K562 (cell line): ENCODE results near the gene PGD. TPM values are rescaled to one million over a fixed set of nuclear protein-coding genes. Genes with fewer than 3 reads are reported as not detected.

Source experiments
- ATF1 ChIP-seq, 2 experiments: fragments of 450-650 bp in 1 of 2; IDR thresholded peaks; 2 replicates each; pipeline ENCODE4 v1.6.1; 2016; ENCODE audit warnings: missing compliant biosample characterization in 1 of 2, missing genetic modification characterization in 1 of 2
- CREM ChIP-seq: IDR thresholded peaks from 2 replicates; pipeline ENCODE4 v1.6.1; 2014; ENCODE audit warnings: antibody characterized with exemption, low read depth
- DEAF1 ChIP-seq: fragments of 450-650 bp; formaldehyde crosslinking; IDR thresholded peaks from 2 replicates; pipeline ENCODE4 v1.4.0; 2020; ENCODE audit warnings: mild to moderate bottlenecking, moderate library complexity
- ETV1 ChIP-seq: fragments of 450-650 bp; conservative IDR thresholded peaks from 2 replicates; pipeline ENCODE4 v1.6.1; 2016; ENCODE audit warnings: missing genetic modification characterization, control low read depth, low read depth, missing compliant biosample characterization
- GABPB2 ChIP-seq: fragments of 250-450 bp; sonication (Bioruptor Pico); conservative IDR thresholded peaks from 2 replicates; pipeline ENCODE4 v1.5.1; 2021; ENCODE audit warnings: mild to moderate bottlenecking
- MYC ChIP-seq, 2 experiments: fragments of 250-450 bp in 1 of 2; sonication (Bioruptor Pico) in 1 of 2; IDR thresholded peaks; 2 replicates each; pipeline versions ENCODE4 v1.5.1 to v1.6.1; 2012 to 2021; ENCODE audit warnings: low read depth in 2 of 2, borderline replicate concordance in 1 of 2, improper control_type of control experiment in 1 of 2, low read length in 1 of 2, mild to moderate bottlenecking in 1 of 2, moderate library complexity in 1 of 2
- NKRF ChIP-seq: fragments of 450-650 bp; IDR thresholded peaks from 2 replicates; pipeline ENCODE4 v1.6.1; 2016; ENCODE audit warnings: borderline replicate concordance
- NR3C1 ChIP-seq: sonication (generic); formaldehyde crosslinking; IDR thresholded peaks from 2 replicates; pipeline ENCODE4 v1.8.1; 2022; ENCODE audit warnings: missing genetic modification reagents
- POLR2A ChIP-seq: fragments of 450-650 bp; conservative IDR thresholded peaks from 2 replicates; pipeline ENCODE4 v1.6.1; 2016
- PREB ChIP-seq: sonication (generic); formaldehyde crosslinking; IDR thresholded peaks from 2 replicates; pipeline ENCODE4 v1.8.1; 2023; ENCODE audit warnings: mild to moderate bottlenecking, missing genetic modification reagents
- RBM22 ChIP-seq: fragments of 200-400 bp; formaldehyde crosslinking; IDR thresholded peaks from 2 replicates; pipeline ENCODE4 v1.6.1; 2018; ENCODE audit warnings: low read length, low read depth; ENCODE audit not compliant: poor library complexity, severe bottlenecking
- TBL1XR1 ChIP-seq, 2 experiments: IDR thresholded peaks; 2 replicates each; pipeline ENCODE4 v1.6.1; 2012; ENCODE audit warnings: improper control_type of control experiment in 2 of 2, low read length in 2 of 2, mild to moderate bottlenecking in 1 of 2
- ZBTB49 ChIP-seq: sonication (generic); formaldehyde crosslinking; IDR thresholded peaks from 2 replicates; pipeline ENCODE4 v1.8.0; 2022; ENCODE audit warnings: missing genetic modification reagents, mild to moderate bottlenecking, borderline replicate concordance
- ZNF12 ChIP-seq: sonication (generic); formaldehyde crosslinking; IDR thresholded peaks from 2 replicates; pipeline ENCODE4 v1.4.0; 2020; ENCODE audit warnings: mild to moderate bottlenecking, missing genetic modification reagents
- ZNF124 ChIP-seq: sonication (generic); formaldehyde crosslinking; IDR thresholded peaks from 2 replicates; pipeline ENCODE4 v1.8.1; 2022; ENCODE audit warnings: missing genetic modification reagents
- ZNF212 ChIP-seq: fragments of 450-650 bp; formaldehyde crosslinking; IDR thresholded peaks from 2 replicates; pipeline ENCODE4 v1.4.0; 2020; ENCODE audit warnings: mild to moderate bottlenecking
- ZNF764 ChIP-seq: fragments of 250-450 bp; sonication (Bioruptor Pico); IDR thresholded peaks from 2 replicates; pipeline ENCODE4 v1.4.0; 2020; ENCODE audit warnings: low read depth, mild to moderate bottlenecking, moderate library complexity
- polyA plus RNA-seq, 8 experiments: library from polyadenylated mRNA; depleted of rRNA in 4 of 8; stranded (reverse) in 5 of 8; unstranded in 3 of 8; fragments of >200 nt; fragmentation: Nextera tagmentation in 2 of 8; fragmentation: Illumina TruSeq in 1 of 8; extraction: Ambion mirVana in 2 of 8; extraction: Trizol in 1 of 8; gene quantifications; 2 replicates each; pipeline versions ENCODE4 v1.2.1 to v1.2.3, GENCODE V29; 2011 to 2014; ENCODE audit warnings: inconsistent platforms in 1 of 8, missing spikeins in 1 of 8
- total RNA-seq, 7 experiments: library from RNA; depleted of rRNA in 6 of 7; stranded (reverse); fragments of >200 nt in 6 of 7; fragmentation: Illumina TruSeq in 2 of 7; extraction: Trizol in 2 of 7; gene quantifications; 2 replicates each; pipeline versions ENCODE4 v1.2.1 to v1.2.3, GENCODE V29; 2011 to 2021; ENCODE audit warnings: low replicate concordance in 1 of 7

Gene PGD
- total and polyA plus RNA-seq, 9 of the 15 experiments (the other 6 are each of a cell fraction or from before 2014, with no cell fraction given), result 177 to 542 (median 270) TPM

- no peak for TF ChIP-seq ZBTB49
- peak; percentile 92 for TF ChIP-seq DEAF1 (CRISPR knock-in tag)
- peak; percentile 90 for TF ChIP-seq NKRF
- 0 out of 2 replicates have a peak, but pooled peaks have one; percentile 29 for TF ChIP-seq ZNF124 (CRISPR knock-in tag)
- TF ChIP-seq CREM, result peak; percentile 76
- peak; percentile 90 for TF ChIP-seq MYC (IDR thresholded peaks at IDR 0.05; ENCODE audit: low read depth, low read length)
- TF ChIP-seq MYC (CRISPR knock-in tag; IDR thresholded peaks at IDR 0.05; ENCODE audit: borderline replicate concordance, low read depth), result no peak
- no peak for TF ChIP-seq GABPB2
- 0 out of 2 replicates have a peak, but pooled peaks have one; percentile 69 for TF ChIP-seq ZNF212
- TF ChIP-seq ZNF12 (CRISPR knock-in tag), result no peak
- TF ChIP-seq ZNF764 (CRISPR knock-in tag), result 0 out of 2 replicates have a peak, but pooled peaks have one; percentile 73
- TF ChIP-seq ETV1 (tag), result peak; percentile 5; the same call in 1 of the 2 replicates
- TF ChIP-seq NR3C1 (CRISPR knock-in tag), result peak; percentile 92
- TF ChIP-seq ATF1 (CRISPR knock-in tag; IDR thresholded peaks at IDR 0.05), result no peak
- peak; percentile 87 for TF ChIP-seq ATF1 (tag; IDR thresholded peaks at IDR 0.05)
- TF ChIP-seq RBM22, result peak; percentile 81
- TF ChIP-seq PREB (CRISPR knock-in tag), result peak; percentile 83; the same call in 1 of the 2 replicates
- peak; percentile 81 for TF ChIP-seq POLR2A
- peak; percentile 47 to 76; a peak in 3 of 4 replicates for TF ChIP-seq TBL1XR1 (IDR thresholded peaks at IDR 0.05; ENCODE audit: low read length in 2 of 2)
Observed at GRCh38 chr1:10430216-10431069, 31.6 kb downstream of the PGD start, which contains the start of gene CENPS (continued).
